ENCODE data around the gene RAD51D.
A peak's percentile ranks its signal among the peaks of the same experiment; 100 is the strongest.

The RAD51D gene

DNA sequence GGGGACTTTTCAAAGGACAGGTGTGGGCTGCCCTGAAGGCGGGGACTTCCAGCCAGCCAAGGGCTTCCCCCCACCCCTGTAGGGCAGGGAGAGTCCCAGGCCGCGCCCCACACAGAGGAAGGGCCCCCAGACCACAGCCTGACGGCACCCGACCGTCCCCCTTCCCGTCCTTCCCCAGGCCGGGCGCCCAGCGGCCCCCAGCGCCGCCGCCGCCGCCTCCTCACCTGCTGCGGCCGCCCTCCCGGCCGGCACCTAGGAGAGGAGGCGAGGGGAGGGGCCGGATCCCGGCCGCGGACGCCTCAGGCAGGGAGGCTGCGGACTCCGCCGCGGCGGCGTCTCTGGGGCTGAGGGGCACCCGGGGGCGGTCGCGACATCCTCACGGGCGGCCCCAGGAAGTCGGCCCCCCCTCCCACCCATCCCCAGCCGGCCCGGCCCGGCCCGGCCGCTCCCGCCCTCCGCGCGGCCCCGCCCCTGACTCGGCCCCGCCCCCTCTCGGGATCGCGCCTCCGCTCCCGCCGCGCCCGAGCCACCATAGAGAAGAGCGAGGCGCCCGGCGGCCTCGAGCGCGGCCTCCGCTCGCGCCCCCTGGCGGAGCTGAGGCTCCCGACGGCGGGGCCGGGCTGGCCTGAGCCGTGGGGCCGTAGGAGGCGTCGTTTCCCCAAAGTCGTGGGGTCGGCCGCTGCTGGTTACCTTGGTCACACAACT, 30.6 kb downstream of the RAD51D start:
- Mint-ChIP-seq H3K4me1 (peaks cover 67% of the 10 kb centered on the region), H3K4me3 (peak overlapping the region; percentile 95 to 96), H3K27me3 (no peaks in the 10 kb centered on the region), H3K9me3 (no peaks in the 10 kb centered on the region), H3K27ac (peak overlapping the region; percentile 94 to 98)
- ATAC-seq (peak; percentile 89), DNase-seq (peak; percentile 94)

DNA sequence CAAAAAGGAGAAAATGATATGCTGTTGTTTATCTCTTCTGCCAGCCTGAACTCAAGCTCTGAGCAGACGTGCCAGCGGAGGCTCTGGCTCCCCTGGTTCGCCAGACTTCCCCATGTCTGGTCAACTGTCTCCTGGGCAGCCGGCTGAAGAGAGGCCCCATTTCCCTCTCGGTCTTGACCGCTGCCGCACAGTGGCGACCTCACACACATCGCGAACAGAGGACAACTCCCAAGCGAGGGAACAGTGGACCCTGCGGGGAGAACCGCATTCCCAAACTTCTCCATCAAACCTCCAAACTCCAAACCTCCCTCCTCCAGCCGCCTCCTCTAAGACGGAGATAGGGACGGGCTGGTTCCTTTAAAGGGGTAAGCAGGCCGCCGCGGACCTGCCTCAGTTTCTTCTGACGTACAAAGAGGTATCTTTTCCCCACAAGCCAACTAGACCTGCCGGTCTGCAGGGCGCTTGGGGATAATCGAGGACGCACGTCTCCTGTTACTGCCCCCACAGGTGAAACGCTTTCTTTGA, 31.2 kb downstream of the RAD51D start:
- no peaks in the 10 kb centered on the region for H3K27me3 Mint-ChIP-seq
- peak; percentile 19 for ATAC-seq
- H3K27ac Mint-ChIP-seq: peak overlapping the region; percentile 93 to 98
- no peaks in the 10 kb centered on the region for H3K9me3 Mint-ChIP-seq
- H3K4me1 Mint-ChIP-seq: peaks cover 74% of the 10 kb centered on the region
- DNase-seq: peak in 1 of 2 donors; percentile 57
- H3K4me3 Mint-ChIP-seq: peak overlapping the region; percentile 95 to 96

GRCh38 chr17:35087731-35088355, 31.8 kb downstream of the RAD51D start:
- peak overlapping the region; percentile 95 to 96 for H3K4me3 Mint-ChIP-seq
- H3K27me3 Mint-ChIP-seq: no peaks in the 10 kb centered on the region
- ATAC-seq (peak; percentile 0), DNase-seq (peak; percentile 34 to 45)
- peak overlapping the region; percentile 93 to 98 for H3K27ac Mint-ChIP-seq
- peaks cover 79% of the 10 kb centered on the region for H3K4me1 Mint-ChIP-seq
- H3K9me3 Mint-ChIP-seq: no peaks in the 10 kb centered on the region

GRCh38 chr17:35086931-35087573, 32.6 kb downstream of the RAD51D start:
- no peaks in the 10 kb centered on the region for H3K9me3 Mint-ChIP-seq
- H3K27ac Mint-ChIP-seq: no peak overlapping the region
- DNase-seq (no peak), ATAC-seq (no peak)
- peaks cover 87% of the 10 kb centered on the region for H3K4me1 Mint-ChIP-seq
- peak overlapping the region; percentile 7 to 96 for H3K4me3 Mint-ChIP-seq
- no peaks in the 10 kb centered on the region for H3K27me3 Mint-ChIP-seq

- Mint-ChIP-seq H3K9me3 (no peaks in the 10 kb centered on the region), H3K4me3 (peak overlapping the region in 1 of 2 donors; percentile 96), H3K27ac (peak overlapping the region; percentile 39 to 53), H3K27me3 (no peaks in the 10 kb centered on the region), H3K4me1 (peaks cover 93% of the 10 kb centered on the region)
- DNase-seq: no peak
- no peak for ATAC-seq
These were observed 33.5 kb downstream of the RAD51D start for GRCh38 chr17:35086164-35086563.

- H3K4me3 Mint-ChIP-seq: no peak overlapping the region
- DNase-seq: no peak
- H3K9me3 Mint-ChIP-seq: no peaks in the 10 kb centered on the region
- no peaks in the 10 kb centered on the region for H3K27me3 Mint-ChIP-seq
- H3K27ac Mint-ChIP-seq: no peak overlapping the region
- no peak for ATAC-seq
- H3K4me1 Mint-ChIP-seq: peaks cover 93% of the 10 kb centered on the region
These were observed 34.7 kb downstream of the RAD51D start for GRCh38 chr17:35084987-35085386.

DNA sequence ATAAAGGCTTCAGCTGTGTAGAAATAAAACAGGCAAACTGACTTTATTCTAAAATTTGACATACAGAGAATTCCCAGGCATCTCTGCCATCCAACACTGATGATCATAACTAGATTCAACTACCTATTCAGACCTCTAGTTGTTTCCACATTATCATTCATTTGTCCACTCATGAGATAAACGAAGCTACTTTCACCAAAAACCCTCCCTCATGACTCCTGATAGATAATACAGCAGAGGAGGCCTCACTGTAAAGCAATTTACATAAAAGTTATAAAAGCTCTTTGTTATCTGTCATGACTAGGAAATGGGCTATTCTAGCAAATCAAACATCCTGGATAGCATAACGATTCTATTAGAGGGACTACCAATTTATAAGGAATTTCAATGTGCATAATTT, 36.6 kb downstream of the RAD51D start:
- DNase-seq (no peak), ATAC-seq (no peak)
- H3K27ac Mint-ChIP-seq: no peak overlapping the region
- H3K4me3 Mint-ChIP-seq: peak overlapping the region in 1 of 2 donors; percentile 41
- H3K27me3 Mint-ChIP-seq: no peaks in the 10 kb centered on the region
- H3K9me3 Mint-ChIP-seq: no peaks in the 10 kb centered on the region
- peaks cover 90% of the 10 kb centered on the region for H3K4me1 Mint-ChIP-seq

DNA sequence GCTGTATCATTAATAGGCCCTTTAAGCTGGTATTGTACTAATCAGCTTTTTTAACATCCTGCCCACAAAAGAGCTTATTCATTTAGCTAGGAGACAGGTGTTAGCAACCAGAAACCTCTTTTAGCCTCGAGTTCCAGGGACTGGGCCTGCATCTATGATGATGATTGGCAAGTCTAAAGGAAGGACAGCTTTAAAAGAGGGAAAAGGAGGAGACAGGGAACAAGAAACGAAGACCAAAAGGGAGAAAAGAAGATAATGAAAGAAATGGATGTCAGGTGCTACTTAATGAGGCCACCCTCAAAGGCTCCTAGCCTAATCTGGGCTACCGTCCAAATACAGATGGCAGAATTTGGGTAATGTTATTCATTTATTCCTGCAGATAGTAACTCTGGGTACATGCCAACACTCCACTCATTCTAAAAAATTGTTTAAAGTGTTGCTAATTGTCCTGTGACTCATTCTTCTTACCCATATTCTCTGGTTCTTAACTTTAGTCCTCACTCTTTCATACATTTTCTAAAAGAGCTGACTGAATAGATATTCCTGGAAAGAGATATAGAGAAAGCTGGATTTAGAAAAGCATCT, 37.5 kb downstream of the RAD51D start:
- ATAC-seq: peak; percentile 81
- DNase-seq: no peak
- peaks cover 81% of the 10 kb centered on the region for H3K4me1 Mint-ChIP-seq
- no peaks in the 10 kb centered on the region for H3K27me3 Mint-ChIP-seq
- no peaks in the 10 kb centered on the region for H3K9me3 Mint-ChIP-seq
- peak overlapping the region; percentile 53 to 74 for H3K4me3 Mint-ChIP-seq
- H3K27ac Mint-ChIP-seq: peak overlapping the region in 1 of 2 donors; percentile 10

GRCh38 chr17:35081638-35082037, 38.0 kb downstream of the RAD51D start:
- Mint-ChIP-seq H3K9me3 (no peaks in the 10 kb centered on the region), H3K4me3 (no peak overlapping the region), H3K27ac (peak overlapping the region in 1 of 2 donors; percentile 16), H3K4me1 (peaks cover 75% of the 10 kb centered on the region), H3K27me3 (no peaks in the 10 kb centered on the region)
- DNase-seq (no peak), ATAC-seq (no peak)

DNA sequence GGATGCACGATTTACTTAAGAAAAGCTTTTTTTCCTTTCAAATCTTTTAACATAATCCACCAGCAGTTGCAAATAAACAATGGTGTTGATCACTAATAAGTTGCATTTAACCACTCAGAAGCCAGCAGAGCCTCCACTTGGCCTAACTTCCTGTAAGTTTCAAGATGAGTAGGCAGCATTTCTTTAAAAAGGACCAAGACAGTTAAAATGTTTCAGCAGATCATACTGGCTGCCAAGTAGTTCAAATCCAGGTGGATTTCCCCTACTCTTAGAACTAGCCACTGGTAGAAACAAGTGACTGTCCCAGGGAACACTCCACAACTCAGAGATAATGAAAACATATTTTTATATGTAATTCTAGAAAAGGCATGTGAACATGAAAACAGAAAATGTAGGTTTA, 39.1 kb downstream of the RAD51D start:
- Mint-ChIP-seq H3K9me3 (no peaks in the 10 kb centered on the region), H3K27ac (peak overlapping the region; percentile 63 to 71), H3K4me3 (peak overlapping the region; percentile 27 to 61), H3K27me3 (no peaks in the 10 kb centered on the region), H3K4me1 (peaks cover 67% of the 10 kb centered on the region)
- peak; percentile 83 for ATAC-seq
- DNase-seq: peak in 1 of 2 donors; percentile 26

- no peak overlapping the region for H3K27ac Mint-ChIP-seq
- peak overlapping the region; percentile 27 to 61 for H3K4me3 Mint-ChIP-seq
- no peaks in the 10 kb centered on the region for H3K27me3 Mint-ChIP-seq
- ATAC-seq: no peak
- no peak for DNase-seq
- H3K9me3 Mint-ChIP-seq: no peaks in the 10 kb centered on the region
- H3K4me1 Mint-ChIP-seq: peaks cover 67% of the 10 kb centered on the region
These were observed 39.9 kb downstream of the RAD51D start for GRCh38 chr17:35079547-35080423.

DNA sequence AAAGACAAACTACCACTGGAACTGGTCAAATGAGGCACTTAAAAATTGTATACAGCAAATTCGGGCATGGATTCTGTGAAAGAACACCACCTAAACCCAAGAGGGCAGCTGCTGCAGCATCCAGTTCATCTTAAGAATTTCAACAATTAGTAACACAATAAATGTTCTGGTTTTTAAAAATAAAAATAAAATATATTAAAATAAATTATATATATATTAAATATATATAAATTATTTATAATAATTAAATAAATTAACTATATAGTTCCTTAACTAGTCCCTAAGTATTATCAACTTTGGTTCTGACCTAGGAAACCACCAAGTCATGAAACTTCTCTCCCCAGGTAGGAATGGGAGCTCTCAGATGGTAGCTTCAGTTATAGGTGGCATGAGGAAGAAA, 42.8 kb downstream of the RAD51D start:
- H3K9me3 Mint-ChIP-seq: no peaks in the 10 kb centered on the region
- ATAC-seq (no peak), DNase-seq (no peak)
- H3K27ac Mint-ChIP-seq: no peak overlapping the region
- no peak overlapping the region for H3K4me3 Mint-ChIP-seq
- peaks cover 66% of the 10 kb centered on the region for H3K4me1 Mint-ChIP-seq
- H3K27me3 Mint-ChIP-seq: no peaks in the 10 kb centered on the region

DNA sequence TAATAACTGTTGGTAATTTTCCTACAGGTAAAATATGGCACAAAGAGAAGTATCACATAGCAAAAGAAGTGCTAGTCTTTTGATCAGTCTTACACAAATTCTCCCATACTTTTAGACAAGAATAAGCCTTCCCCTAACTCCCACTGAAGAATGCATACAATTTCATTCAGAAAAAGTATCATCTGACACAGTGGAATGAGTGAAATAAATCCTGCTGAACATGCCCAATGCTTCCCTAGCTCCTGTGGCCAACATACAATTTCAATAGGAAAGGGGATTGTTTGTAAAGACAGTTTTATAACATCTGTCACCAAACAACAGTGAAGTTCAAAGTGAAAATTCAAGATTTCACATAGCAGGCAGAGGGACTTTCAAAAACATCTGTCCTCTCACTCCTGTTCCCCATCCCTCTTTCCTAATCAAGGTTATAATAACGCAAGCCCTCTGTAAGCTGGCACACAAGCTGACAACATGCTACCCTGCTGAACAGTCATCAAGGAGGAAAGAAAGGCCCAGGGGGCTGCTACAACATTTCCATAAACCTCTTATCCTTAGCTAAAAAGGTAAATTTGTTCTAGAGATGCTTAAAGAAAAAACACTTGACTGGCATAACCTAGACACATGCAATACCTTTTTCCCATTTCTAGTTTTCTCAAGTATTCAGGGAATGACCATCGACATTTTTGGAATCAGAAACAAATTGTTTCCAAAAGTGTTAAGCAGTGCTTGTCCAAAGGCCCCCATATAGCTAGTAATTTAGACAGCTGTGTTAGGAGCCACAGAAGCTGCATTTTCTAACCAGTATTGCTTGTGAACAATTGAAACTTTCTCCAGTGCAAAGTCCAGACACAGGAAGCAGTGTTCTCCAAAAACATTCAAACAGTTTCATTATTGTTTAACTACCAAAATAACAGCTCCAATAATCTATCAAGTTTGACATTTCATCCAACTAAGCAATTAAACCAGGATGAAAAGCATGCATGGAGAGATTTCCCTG, 44.7 kb downstream of the RAD51D start:
- Mint-ChIP-seq H3K4me3 (peak overlapping the region in 1 of 2 donors; percentile 76), H3K9me3 (no peaks in the 10 kb centered on the region), H3K27ac (no peak overlapping the region), H3K4me1 (peaks cover 48% of the 10 kb centered on the region), H3K27me3 (no peaks in the 10 kb centered on the region)
- ATAC-seq: no peak
- no peak for DNase-seq
